Measurements from ENCODE around the gene ERBB2.

Gene ERBB2

GRCh38 chr17:39716073-39716818 lies 16.4 kb downstream of the ERBB2 start:
- POLR2A ChIA-PET = no interaction called here
- H3K4me3 ChIP-seq (ENCODE audit: control insufficient read depth in 1 of 7, extremely low read depth in 1 of 7, insufficient read depth in 4 of 7, low read depth in 2 of 7, low read length in 6 of 7) = no peak overlapping the region
- CTCF ChIA-PET = interaction anchor here (1.0 kb wide), 1 partner anchor 93 kb away, joined by 3 read pairs; no protein-coding TSS in a partner anchor
- no peaks in the 10 kb centered on the region for H3K4me1 ChIP-seq (ENCODE audit: control extremely low read depth in 1 of 4, control insufficient read depth in 4 of 4, insufficient read depth in 4 of 4, low read length in 3 of 4)
- H3K9me3 ChIP-seq (ENCODE audit: control extremely low read depth in 1 of 5, control insufficient read depth in 4 of 5, insufficient read depth in 2 of 5, low read depth in 1 of 5, low read length in 4 of 5) = no peaks in the 10 kb centered on the region
- H3K27ac ChIP-seq (ENCODE audit: insufficient read depth in 1 of 2, low read depth in 1 of 2, low read length in 2 of 2, poor library complexity in 1 of 2, severe bottlenecking in 2 of 2) = no peak overlapping the region
- no peak for DNase-seq
- WGBS (ENCODE audit: insufficient coverage) = 98% methylated on average over 11 of the region's 15 CpGs
- no peaks in the 10 kb centered on the region for H3K27me3 ChIP-seq (replicated peaks in 2 of 5; ENCODE audit: control insufficient read depth in 4 of 5, insufficient read depth in 5 of 5, low read length in 4 of 5)
- no peaks in the 10 kb centered on the region for H3K36me3 ChIP-seq (ENCODE audit: control insufficient read depth in 4 of 4, insufficient read depth in 4 of 4, low read length in 3 of 4)

GRCh38 chr17:39716879-39717536 lies 17.1 kb downstream of the ERBB2 start:
- Histone ChIP-seq H3K27me3 (replicated peaks in 2 of 5; ENCODE audit: control insufficient read depth in 4 of 5, insufficient read depth in 5 of 5, low read length in 4 of 5) (no peaks in the 10 kb centered on the region), H3K9me3 (ENCODE audit: control extremely low read depth in 1 of 5, control insufficient read depth in 4 of 5, insufficient read depth in 2 of 5, low read depth in 1 of 5, low read length in 4 of 5) (no peaks in the 10 kb centered on the region), H3K4me3 (ENCODE audit: control insufficient read depth in 1 of 7, extremely low read depth in 1 of 7, insufficient read depth in 4 of 7, low read depth in 2 of 7, low read length in 6 of 7) (no peak overlapping the region), H3K36me3 (ENCODE audit: control insufficient read depth in 4 of 4, insufficient read depth in 4 of 4, low read length in 3 of 4) (no peaks in the 10 kb centered on the region), H3K27ac (ENCODE audit: insufficient read depth in 1 of 2, low read depth in 1 of 2, low read length in 2 of 2, poor library complexity in 1 of 2, severe bottlenecking in 2 of 2) (no peak overlapping the region), H3K4me1 (ENCODE audit: control extremely low read depth in 1 of 4, control insufficient read depth in 4 of 4, insufficient read depth in 4 of 4, low read length in 3 of 4) (no peaks in the 10 kb centered on the region)
- POLR2A ChIA-PET = no interaction called here
- DNase-seq = no peak
- CTCF ChIA-PET = interaction anchor here (1.0 kb wide), 1 partner anchor 94 kb away, joined by 3 read pairs; no protein-coding TSS in a partner anchor
- over 99% methylated on average over 7 of the region's 11 CpGs for WGBS (ENCODE audit: insufficient coverage)

GRCh38 chr17:39717660-39718059 lies 17.8 kb downstream of the ERBB2 start:
- ChIA-PET CTCF (interaction anchor here (2.4 kb wide), 1 partner anchor 11 kb away, joined by 16 read pairs; the partner anchor contains the start of gene MIEN1), POLR2A (no interaction called here)
- DNase-seq = no peak

GRCh38 chr17:39719563-39720355 lies 19.9 kb downstream of the ERBB2 start:
- Histone ChIP-seq H3K36me3 (ENCODE audit: control insufficient read depth in 4 of 4, insufficient read depth in 4 of 4, low read length in 3 of 4) (no peaks in the 10 kb centered on the region), H3K9me3 (ENCODE audit: control extremely low read depth in 1 of 5, control insufficient read depth in 4 of 5, insufficient read depth in 2 of 5, low read depth in 1 of 5, low read length in 4 of 5) (no peaks in the 10 kb centered on the region), H3K27me3 (replicated peaks in 2 of 5; ENCODE audit: control insufficient read depth in 4 of 5, insufficient read depth in 5 of 5, low read length in 4 of 5) (no peaks in the 10 kb centered on the region), H3K4me3 (ENCODE audit: control insufficient read depth in 1 of 7, extremely low read depth in 1 of 7, insufficient read depth in 4 of 7, low read depth in 2 of 7, low read length in 6 of 7) (no peak overlapping the region), H3K4me1 (ENCODE audit: control extremely low read depth in 1 of 4, control insufficient read depth in 4 of 4, insufficient read depth in 4 of 4, low read length in 3 of 4) (no peaks in the 10 kb centered on the region), H3K27ac (ENCODE audit: insufficient read depth in 1 of 2, low read depth in 1 of 2, low read length in 2 of 2, poor library complexity in 1 of 2, severe bottlenecking in 2 of 2) (no peak overlapping the region)
- WGBS (ENCODE audit: insufficient coverage) = 89% methylated on average over 4 of the region's 7 CpGs
- POLR2A ChIA-PET = interaction anchor here (1.0 kb wide), 1 partner anchor 131 kb away, joined by 9 read pairs; no protein-coding TSS in a partner anchor
- CTCF ChIA-PET = interaction anchor here (1.2 to 2.4 kb wide), 5 partner anchors 9 to 98 kb away, joined by 3 to 16 read pairs (median 4); partner anchors contain the start of genes ERBB2 and MIEN1
- DNase-seq = no peak

More at GRCh38 chr17:39717660-39718059, 17.8 kb downstream of the ERBB2 start:
- H3K27ac ChIP-seq (ENCODE audit: insufficient read depth in 1 of 2, low read depth in 1 of 2, low read length in 2 of 2, poor library complexity in 1 of 2, severe bottlenecking in 2 of 2) = no peak overlapping the region
- 96% methylated on average over 5 of the region's 6 CpGs for WGBS (ENCODE audit: insufficient coverage)
- H3K4me1 ChIP-seq (ENCODE audit: control extremely low read depth in 1 of 4, control insufficient read depth in 4 of 4, insufficient read depth in 4 of 4, low read length in 3 of 4) = no peaks in the 10 kb centered on the region
- no peak overlapping the region for H3K4me3 ChIP-seq (ENCODE audit: control insufficient read depth in 1 of 7, extremely low read depth in 1 of 7, insufficient read depth in 4 of 7, low read depth in 2 of 7, low read length in 6 of 7)
- H3K9me3 ChIP-seq (ENCODE audit: control extremely low read depth in 1 of 5, control insufficient read depth in 4 of 5, insufficient read depth in 2 of 5, low read depth in 1 of 5, low read length in 4 of 5) = no peaks in the 10 kb centered on the region
- no peaks in the 10 kb centered on the region for H3K27me3 ChIP-seq (replicated peaks in 2 of 5; ENCODE audit: control insufficient read depth in 4 of 5, insufficient read depth in 5 of 5, low read length in 4 of 5)
- H3K36me3 ChIP-seq (ENCODE audit: control insufficient read depth in 4 of 4, insufficient read depth in 4 of 4, low read length in 3 of 4) = no peaks in the 10 kb centered on the region

- ChIA-PET POLR2A (no interaction called here), CTCF (interaction anchor here (0.8 to 0.9 kb wide), 2 partner anchors 25 to 173 kb away, joined by 3 to 4 read pairs; no protein-coding TSS in a partner anchor)
- no peaks in the 10 kb centered on the region for H3K27me3 ChIP-seq (replicated peaks in 2 of 5; ENCODE audit: control insufficient read depth in 4 of 5, insufficient read depth in 5 of 5, low read length in 4 of 5)
- no peak overlapping the region for H3K27ac ChIP-seq (ENCODE audit: insufficient read depth in 1 of 2, low read depth in 1 of 2, low read length in 2 of 2, poor library complexity in 1 of 2, severe bottlenecking in 2 of 2)
- H3K9me3 ChIP-seq (ENCODE audit: control extremely low read depth in 1 of 5, control insufficient read depth in 4 of 5, insufficient read depth in 2 of 5, low read depth in 1 of 5, low read length in 4 of 5) = no peaks in the 10 kb centered on the region
- no peak overlapping the region for H3K4me3 ChIP-seq (ENCODE audit: control insufficient read depth in 1 of 7, extremely low read depth in 1 of 7, insufficient read depth in 4 of 7, low read depth in 2 of 7, low read length in 6 of 7)
- H3K36me3 ChIP-seq (ENCODE audit: control insufficient read depth in 4 of 4, insufficient read depth in 4 of 4, low read length in 3 of 4) = peaks cover 0 to under 1% (median 0%) of the 10 kb centered on the region in 4 experiments
- no peak for DNase-seq
- H3K4me1 ChIP-seq (ENCODE audit: control extremely low read depth in 1 of 4, control insufficient read depth in 4 of 4, insufficient read depth in 4 of 4, low read length in 3 of 4) = no peaks in the 10 kb centered on the region
- 100% methylated on average over 4 of the region's 6 CpGs for WGBS (ENCODE audit: insufficient coverage)
Measured at GRCh38 chr17:39722104-39722503, 22.2 kb downstream of the ERBB2 start.

- Histone ChIP-seq H3K27ac (ENCODE audit: insufficient read depth in 1 of 2, low read depth in 1 of 2, low read length in 2 of 2, poor library complexity in 1 of 2, severe bottlenecking in 2 of 2) (no peak overlapping the region), H3K9me3 (ENCODE audit: control extremely low read depth in 1 of 5, control insufficient read depth in 4 of 5, insufficient read depth in 2 of 5, low read depth in 1 of 5, low read length in 4 of 5) (no peaks in the 10 kb centered on the region), H3K36me3 (ENCODE audit: control insufficient read depth in 4 of 4, insufficient read depth in 4 of 4, low read length in 3 of 4) (peaks cover 1 to 12% (median 4%) of the 10 kb centered on the region in 4 experiments), H3K4me3 (ENCODE audit: control insufficient read depth in 1 of 7, extremely low read depth in 1 of 7, insufficient read depth in 4 of 7, low read depth in 2 of 7, low read length in 6 of 7) (no peak overlapping the region), H3K27me3 (replicated peaks in 2 of 5; ENCODE audit: control insufficient read depth in 4 of 5, insufficient read depth in 5 of 5, low read length in 4 of 5) (no peaks in the 10 kb centered on the region), H3K4me1 (ENCODE audit: control extremely low read depth in 1 of 4, control insufficient read depth in 4 of 4, insufficient read depth in 4 of 4, low read length in 3 of 4) (no peaks in the 10 kb centered on the region)
- DNase-seq = no peak
- WGBS (ENCODE audit: insufficient coverage) = 97% methylated on average over 23 of the region's 34 CpGs
- ChIA-PET POLR2A (no interaction called here), CTCF (interaction anchor here (0.6 to 0.9 kb wide), 2 partner anchors 11 to 147 kb away, joined by 3 read pairs; no protein-coding TSS in a partner anchor)
Measured at GRCh38 chr17:39722965-39723848, 23.3 kb downstream of the ERBB2 start.

Data from common myeloid progenitor, CD34-positive (primary cell).